HEK293 (cell line): Measurements from ENCODE around the gene POLH.

ENCODE experiments used
- ZBTB21 ChIP-seq: fragments of 450-650 bp; formaldehyde crosslinking; IDR thresholded peaks from 2 replicates; pipeline ENCODE4 v1.5.1; 2017; ENCODE audit warnings: missing biosample characterization, missing genetic modification characterization
- ZNF266 ChIP-seq: fragments of 450-650 bp; formaldehyde crosslinking; IDR thresholded peaks from 2 replicates; pipeline ENCODE4 v1.5.1; 2016; ENCODE audit warnings: missing biosample characterization, missing genetic modification characterization, low read depth
- ZNF76 ChIP-seq: fragments of 450-650 bp; formaldehyde crosslinking; IDR thresholded peaks from 2 replicates; pipeline ENCODE4; 2016; ENCODE audit warnings: low read depth, missing biosample characterization, missing genetic modification characterization, borderline replicate concordance

- TF ChIP-seq ZNF76 (tag by site-specific recombination), result no peak
- TF ChIP-seq ZBTB21 (tag by site-specific recombination), result no peak
- TF ChIP-seq ZNF266 (tag by site-specific recombination), result no peak
Observed at GRCh38 chr6:43572015-43572414, 4.0 kb upstream of the POLH start.
